GM12878 (cell line): ENCODE data around the gene RALGDS. TPM values are rescaled to one million over a fixed set of nuclear protein-coding genes. Genes with fewer than 3 reads are reported as not detected.

ENCODE experiments used
- ATAC-seq: fragments of 200-7000 bp; cut with Tn5 transposase; 3 replicates; pipeline ENCODE4 v1.9.1; 2020; ENCODE audit warnings: mild to moderate bottlenecking, moderate library complexity
- BruUV-seq: library from RNA; stranded (reverse); fragments of 400-500 nt; replicated peaks from 2 replicates; lab custom pipeline; 2021; lab: Mats Ljungman, UMichigan
- CTCF ChIA-PET: fragments of 300-600 bp; sonication (Branson Sonifier 250); formaldehyde crosslinking; extraction: SDS; loops from one replicate; lab custom pipeline; 2021; ENCODE audit warnings: inconsistent platforms; lab: Yijun Ruan, JAX
- POLR2A ChIA-PET: fragments of 350-600 bp; formaldehyde crosslinking; extraction: SDS; loops from one replicate; lab custom pipeline; 2021; ENCODE audit warnings: inconsistent platforms; lab: Charles Lee
- RAD21 ChIA-PET: fragments of 300-600 bp; sonication (Branson Sonifier 250); formaldehyde crosslinking; loops from one replicate; lab custom pipeline; 2023; ENCODE audit warnings: antibody characterized with exemption; ENCODE audit not compliant: unreplicated experiment; lab: Charles Lee
- SMC1A ChIA-PET: fragments of 300-600 bp; sonication (Branson Sonifier 250); formaldehyde crosslinking; loops from one replicate; lab custom pipeline; 2023; ENCODE audit not compliant: unreplicated experiment, uncharacterized antibody; lab: Charles Lee
- DNase-seq: peaks from one replicate; pipeline ENCODE4 v3.0.0-alpha.2; 2011; ENCODE audit warnings: low read depth, low spot score
- FAIRE-seq: peaks from 3 replicates; lab custom pipeline; 2011; peaks lifted over from hg19 to GRCh38; lab: Jason Lieb, UNC
- H2AFZ ChIP-seq: 2 replicates; pipeline ENCODE4 v1.6.0; 2011; ENCODE audit warnings: low read depth, low read length, control low read depth; ENCODE audit not compliant: control insufficient read depth
- H3K27ac ChIP-seq: 2 replicates; pipeline ENCODE4 v1.5.1; 2011; ENCODE audit warnings: control low read depth; ENCODE audit not compliant: control insufficient read depth, insufficient read depth
- H3K27me3 ChIP-seq, 2 experiments: replicated peaks in 1 of 2; 2 replicates each; pipeline versions ENCODE4 v1.6.0 to v1.6.1; 2011; ENCODE audit warnings: low read length in 1 of 2; ENCODE audit not compliant: control insufficient read depth in 2 of 2, insufficient read depth in 2 of 2
- H3K36me3 ChIP-seq, 2 experiments: 2 replicates each; pipeline ENCODE4 v1.5.1; 2011; ENCODE audit warnings: low read length in 1 of 2; ENCODE audit not compliant: control insufficient read depth in 2 of 2, insufficient read depth in 2 of 2
- H3K4me1 ChIP-seq: 2 replicates; pipeline ENCODE4 v1.6.1; 2011; ENCODE audit warnings: mild to moderate bottlenecking, low read length, moderate library complexity, mixed read lengths; ENCODE audit not compliant: control insufficient read depth, insufficient read depth
- H3K4me2 ChIP-seq: 2 replicates; pipeline ENCODE4 v1.6.0; 2011; ENCODE audit warnings: control low read depth; ENCODE audit not compliant: control insufficient read depth, insufficient read depth
- H3K4me3 ChIP-seq: fragments of 200-600 bp; sonication (generic); 2 replicates; pipeline ENCODE4 v1.5.1; 2016
- H3K79me2 ChIP-seq: 2 replicates; pipeline ENCODE4 v1.6.0; 2011; ENCODE audit warnings: low read length; ENCODE audit not compliant: control insufficient read depth, insufficient read depth
- H3K9ac ChIP-seq: 2 replicates; pipeline ENCODE4 v1.8.0; 2011; ENCODE audit warnings: low read length, control low read depth, mixed read lengths; ENCODE audit not compliant: control insufficient read depth, insufficient read depth
- H3K9me3 ChIP-seq: replicated peaks from 3 replicates; pipeline ENCODE4 v1.5.1; 2011; ENCODE audit warnings: mild to moderate bottlenecking, low read length; ENCODE audit not compliant: control insufficient read depth, insufficient read depth
- H4K20me1 ChIP-seq: 2 replicates; pipeline ENCODE4 v1.6.0; 2011; ENCODE audit not compliant: control insufficient read depth, insufficient read depth
- CREM ChIP-seq: IDR thresholded peaks from 2 replicates; pipeline ENCODE4 v1.6.1; 2014; ENCODE audit warnings: antibody characterized with exemption, low read depth
- DPF2 ChIP-seq: fragments of 450-650 bp; IDR thresholded peaks from 2 replicates; pipeline ENCODE4 v1.6.1; 2017; ENCODE audit warnings: mild to moderate bottlenecking
- FOXK2 ChIP-seq: fragments of 450-650 bp; IDR thresholded peaks from 2 replicates; pipeline ENCODE4 v1.6.1; 2017; ENCODE audit warnings: mild to moderate bottlenecking, moderate library complexity
- GABPA ChIP-seq: IDR thresholded peaks from 2 replicates; pipeline ENCODE4 v1.6.1; 2014; ENCODE audit warnings: antibody characterized with exemption, low read depth, mild to moderate bottlenecking, inconsistent platforms
- JUNB ChIP-seq: IDR thresholded peaks from 2 replicates; pipeline ENCODE4 v1.6.1; 2016; ENCODE audit warnings: antibody characterized with exemption, mild to moderate bottlenecking
- NBN ChIP-seq: fragments of 450-650 bp; IDR thresholded peaks from 2 replicates; pipeline ENCODE4 v1.6.1; 2016
- POLR2AphosphoS5 ChIP-seq: IDR thresholded peaks from 2 replicates; pipeline ENCODE4 v1.6.1; 2011; ENCODE audit warnings: mild to moderate bottlenecking, low read length, inconsistent platforms
- RAD51 ChIP-seq: fragments of 450-650 bp; IDR thresholded peaks from 2 replicates; pipeline ENCODE4 v1.6.1; 2016; ENCODE audit warnings: moderate library complexity, mild to moderate bottlenecking, inconsistent platforms
- SMAD1 ChIP-seq: fragments of 450-650 bp; IDR thresholded peaks from 2 replicates; pipeline ENCODE4 v1.6.1; 2018; ENCODE audit warnings: mild to moderate bottlenecking, low read depth; ENCODE audit not compliant: partially characterized antibody
- TCF12 ChIP-seq: IDR thresholded peaks from 2 replicates; pipeline ENCODE4 v1.6.1; 2011; ENCODE audit warnings: low read depth, mild to moderate bottlenecking, low read length
- ZZZ3 ChIP-seq: IDR thresholded peaks from 2 replicates; pipeline ENCODE4 v1.6.1; 2011; ENCODE audit warnings: low read depth; ENCODE audit not compliant: control insufficient read depth, insufficient read length
- WGBS: methylation state at CpG from one replicate; pipeline ENCODE4 v1.1.6; 2016; ENCODE audit warnings: low lambda C conversion rate; ENCODE audit not compliant: insufficient replicate concordance, insufficient coverage; ENCODE audit errors: missing lambda C conversion rate; 5-methylcytosine and 5-hydroxymethylcytosine counted together
- in situ Hi-C: fragments of 300-500 bp; cut with MboI; formaldehyde crosslinking; loops from 9 replicates; pipeline ENCODE4 v1.14.3; 2018; ENCODE audit warnings: mixed read lengths
- intact Hi-C: fragments of 100-400 bp; cut with micrococcal nuclease; formaldehyde crosslinking; loops from one replicate; pipeline ENCODE4 v1.14.2; 2022; ENCODE audit not compliant: unreplicated experiment
- polyA plus RNA-seq, 11 experiments: library from polyadenylated mRNA; depleted of rRNA in 4 of 11; unstranded in 6 of 11; stranded (reverse) in 5 of 11; fragments of >200 nt; fragmentation: Nextera tagmentation in 4 of 11; fragmentation: Illumina TruSeq in 1 of 11; extraction: Ambion mirVana in 4 of 11; extraction: Trizol in 1 of 11; gene quantifications; 1 replicate in 1 of 11; 2 replicates in 10 of 11; pipeline versions ENCODE4 v1.2.1 to v1.2.3, GENCODE V29; 2011 to 2016; ENCODE audit warnings: inconsistent platforms in 2 of 11, missing spikeins in 2 of 11, low read depth in 1 of 11
- total RNA-seq, 4 experiments: library from RNA; depleted of rRNA in 3 of 4; stranded (reverse); fragments of >200 nt in 3 of 4; fragmentation: Illumina TruSeq in 1 of 4; extraction: Trizol in 1 of 4; gene quantifications; 2 replicates each; pipeline versions ENCODE4 v1.2.1 to v1.2.3, GENCODE V29; 2013 to 2021
- TF ChIP-seq, protein P1 (sequence below): IDR thresholded peaks from 2 replicates; pipeline ENCODE4 v1.6.1; 2011; ENCODE audit warnings: low read depth, low read length, improper control_type of control experiment, borderline replicate concordance

RALGDS gene
- total and polyA plus RNA-seq, 10 of the 15 experiments (the other 5 are each of a cell fraction or from before 2014, with no cell fraction given) = 1.3 to 48.6 (median 21.2) TPM

DNA sequence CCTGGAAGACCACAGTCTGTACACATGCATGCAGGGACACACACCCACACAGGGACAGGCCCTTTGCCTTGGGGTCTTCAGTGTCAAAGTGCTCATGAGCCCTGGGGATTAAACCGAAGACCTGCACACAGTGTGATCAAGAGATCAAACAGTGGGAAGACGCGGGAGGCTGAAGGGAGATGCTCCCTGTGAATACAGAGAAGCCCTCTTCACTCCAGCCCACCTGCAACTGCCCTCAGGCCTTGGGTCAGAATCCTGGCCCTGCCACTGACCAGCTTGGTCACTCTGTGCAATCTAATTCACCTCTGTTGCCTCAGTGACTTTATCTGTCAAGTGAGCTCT is 2.9 kb downstream of the RALGDS start (continued):
- TF ChIP-seq GABPA (no peak), TCF12 (no peak), CREM (no peak), JUNB (no peak)

DNA sequence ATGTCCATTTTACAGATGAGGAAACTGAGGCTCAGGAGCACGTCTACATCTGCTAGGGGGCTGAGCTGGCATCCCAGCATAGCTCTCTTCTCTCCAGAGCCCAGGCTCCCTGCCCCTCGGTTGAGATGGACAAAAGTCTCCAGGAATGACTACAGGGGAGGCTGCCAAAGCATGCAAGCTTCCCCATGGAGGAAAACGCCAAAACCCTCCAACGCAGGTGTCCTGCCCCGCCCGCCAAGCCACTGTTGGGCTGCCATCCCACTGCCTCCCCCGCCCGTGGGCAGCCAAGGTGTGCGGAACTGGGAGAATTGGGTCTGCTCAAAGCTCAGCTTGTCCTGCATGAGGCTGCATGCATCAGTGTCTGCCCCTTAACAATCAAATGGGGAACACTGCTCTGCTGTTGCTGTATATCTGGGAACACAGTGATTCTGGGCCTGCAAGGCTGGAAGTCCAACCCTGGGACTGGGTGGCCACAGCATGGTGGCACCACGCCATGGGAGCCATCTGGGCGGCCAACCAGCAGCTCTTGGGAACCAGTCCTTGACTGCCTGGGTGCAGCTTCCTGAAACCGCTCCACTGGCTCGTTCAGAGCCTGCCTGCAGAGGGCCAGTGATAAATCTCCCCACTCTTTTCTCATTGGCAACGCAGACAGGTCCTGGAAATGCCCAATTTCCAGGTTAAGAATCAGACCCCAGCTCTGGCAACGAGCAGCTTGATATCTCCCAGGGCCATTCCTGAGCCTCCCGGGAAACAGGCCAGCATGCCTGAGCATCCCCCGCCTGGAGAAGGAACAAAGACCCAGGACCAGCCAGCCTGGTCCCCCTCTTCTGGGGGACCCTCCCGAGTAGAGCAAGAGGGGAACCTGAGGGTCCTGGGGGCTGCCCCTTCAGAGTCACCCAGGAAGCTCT is 3.5 kb downstream of the RALGDS start:
- DNase-seq (no peak), ATAC-seq (no peak), FAIRE-seq (no peak)
- intact Hi-C loops = no loop called here
- in situ Hi-C loops = no loop called here
- no peaks in the 10 kb centered on the region for H3K9me3 ChIP-seq
- WGBS = 79% methylated on average over 18 of the region's 18 CpGs
- H3K4me1 ChIP-seq = peaks cover 72% of the 10 kb centered on the region
- BruUV-seq = no TSS peak
- no peak overlapping the region for H3K4me3 ChIP-seq
- H4K20me1 ChIP-seq = no peaks in the 10 kb centered on the region; the same call in 1 of the 2 replicates
- no peaks in the 10 kb centered on the region; a peak in 1 of 4 replicates for H3K36me3 ChIP-seq
- no peak overlapping the region for H3K27ac ChIP-seq
- no peaks in the 10 kb centered on the region for H3K27me3 ChIP-seq
- peak overlapping the region; percentile 32; the same call in 1 of the 2 replicates for H3K4me2 ChIP-seq
- POLR2A ChIA-PET = interaction anchor here (0.8 to 7.3 kb wide), 6 partner anchors 9 to 31 kb away, joined by 3 to 66 read pairs (median 11); no protein-coding TSS in a partner anchor
- H3K9ac ChIP-seq = no peak overlapping the region
- H3K79me2 ChIP-seq = peaks cover 69% of the 10 kb centered on the region
- RAD21 ChIA-PET = interaction anchor here (1.0 to 14.4 kb wide), 3 partner anchors 13 to 29 kb away, joined by 3 to 219 read pairs (median 3); no protein-coding TSS in a partner anchor
- H2AFZ ChIP-seq = no peak overlapping the region
- CTCF ChIA-PET = interaction anchor here (0.7 to 22.5 kb wide), 9 partner anchors 11 to 96 kb away, joined by 3 to 401 read pairs (median 4); no protein-coding TSS in a partner anchor
- TF ChIP-seq FOXK2 = no peak
- no peak for TF ChIP-seq CREM
- TF ChIP-seq SMAD1 = no peak
- TF ChIP-seq DPF2 = no peak
- TF ChIP-seq, protein P1, sequence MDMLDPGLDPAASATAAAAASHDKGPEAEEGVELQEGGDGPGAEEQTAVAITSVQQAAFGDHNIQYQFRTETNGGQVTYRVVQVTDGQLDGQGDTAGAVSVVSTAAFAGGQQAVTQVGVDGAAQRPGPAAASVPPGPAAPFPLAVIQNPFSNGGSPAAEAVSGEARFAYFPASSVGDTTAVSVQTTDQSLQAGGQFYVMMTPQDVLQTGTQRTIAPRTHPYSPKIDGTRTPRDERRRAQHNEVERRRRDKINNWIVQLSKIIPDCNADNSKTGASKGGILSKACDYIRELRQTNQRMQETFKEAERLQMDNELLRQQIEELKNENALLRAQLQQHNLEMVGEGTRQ = no peak
- no peak for TF ChIP-seq RAD51
- TF ChIP-seq POLR2AphosphoS5 = peak; percentile 27; the same call in 1 of the 2 replicates
- no peak for TF ChIP-seq NBN
- TF ChIP-seq ZZZ3 = no peak
- TF ChIP-seq, all 136 proteins: peak for 1
- SMC1A ChIA-PET = interaction anchor here (0.9 to 3.9 kb wide), 6 partner anchors 14 to 31 kb away, joined by 3 to 44 read pairs (median 8); no protein-coding TSS in a partner anchor
